Liver (tissue), 9 donors: ENCODE measurements around the gene PRSS27. TPM values are rescaled to one million over a fixed set of nuclear protein-coding genes. Genes with fewer than 3 reads are reported as not detected.

Experiments
- DNase-seq: peaks from one replicate; pipeline ENCODE4 v3.0.0-alpha.2; 2017; ENCODE audit warnings: low spot score
- H3K27ac ChIP-seq, 2 donors: one replicate each; pipeline ENCODE4 v1.7.0; 2013; ENCODE audit warnings: inconsistent platforms in 2 of 2, low read length in 2 of 2, control low read depth in 1 of 2, low read depth in 1 of 2, mild to moderate bottlenecking in 1 of 2
- H3K27me3 ChIP-seq, 4 donors: one replicate each; pipeline versions ENCODE4 v1.6.1 to v1.7.0; 2013; ENCODE audit warnings: low read length in 3 of 4, inconsistent platforms in 1 of 4, mild to moderate bottlenecking in 1 of 4, moderate library complexity in 1 of 4; ENCODE audit not compliant: control insufficient read depth in 4 of 4, insufficient read depth in 4 of 4
- H3K36me3 ChIP-seq, 4 donors: one replicate each; pipeline versions ENCODE4 v1.6.1 to v1.7.0; 2013; ENCODE audit warnings: low read length in 3 of 4, mild to moderate bottlenecking in 3 of 4, low read depth in 1 of 4, moderate library complexity in 1 of 4; ENCODE audit not compliant: control insufficient read depth in 4 of 4, insufficient read depth in 3 of 4
- H3K4me1 ChIP-seq, 4 donors: one replicate each; pipeline versions ENCODE4 v1.6.1 to v1.7.0; 2013; ENCODE audit warnings: low read length in 3 of 4, mild to moderate bottlenecking in 3 of 4, moderate library complexity in 1 of 4; ENCODE audit not compliant: control insufficient read depth in 4 of 4, insufficient read depth in 4 of 4
- H3K4me3 ChIP-seq, 3 donors: one replicate each; pipeline versions ENCODE4 v1.6.1 to v1.7.0; 2013; ENCODE audit warnings: low read length in 3 of 3, control low read depth in 1 of 3, low read depth in 1 of 3, mild to moderate bottlenecking in 1 of 3
- H3K9ac ChIP-seq, 2 donors: one replicate each; pipeline ENCODE4 v1.7.0; 2013; ENCODE audit warnings: low read length in 2 of 2, mild to moderate bottlenecking in 2 of 2, moderate library complexity in 2 of 2, control low read depth in 1 of 2, low read depth in 1 of 2
- H3K9me3 ChIP-seq, 4 donors: one replicate each; pipeline versions ENCODE4 v1.6.1 to v1.7.0; 2013; ENCODE audit warnings: low read length in 3 of 4; ENCODE audit not compliant: control insufficient read depth in 4 of 4
- ATF3 ChIP-seq: IDR thresholded peaks from 2 replicates; pipeline ENCODE4 v1.6.1; 2016; ENCODE audit warnings: antibody characterized with exemption
- CTCF ChIP-seq: fragments of 150-350 bp; IDR thresholded peaks from 2 replicates; pipeline ENCODE4 v1.5.1; 2017; ENCODE audit warnings: improper control_type of control experiment, low read depth, low read length; ENCODE audit not compliant: missing input control
- EGR1 ChIP-seq, 2 donors: IDR thresholded peaks; 2 replicates each; pipeline ENCODE4 v1.6.1; 2016 to 2018; ENCODE audit warnings: antibody characterized with exemption in 2 of 2, low read depth in 2 of 2
- FOXA1 ChIP-seq: IDR thresholded peaks from 2 replicates; pipeline ENCODE4 v1.6.1; 2016; ENCODE audit warnings: antibody characterized with exemption
- HNF4A ChIP-seq, 2 donors: conservative IDR thresholded peaks; 2 replicates each; pipeline ENCODE4 v1.6.1; 2016; ENCODE audit warnings: antibody characterized with exemption in 2 of 2, mild to moderate bottlenecking in 2 of 2
- HNF4G ChIP-seq: IDR thresholded peaks from 2 replicates; pipeline ENCODE4 v1.6.1; 2016; ENCODE audit warnings: antibody characterized with exemption
- JUND ChIP-seq, 2 donors: IDR thresholded peaks; 2 replicates each; pipeline ENCODE4 v1.6.1; 2016; ENCODE audit warnings: antibody characterized with exemption in 2 of 2
- NR2F2 ChIP-seq: IDR thresholded peaks from 2 replicates; pipeline ENCODE4 v1.6.1; 2016; ENCODE audit warnings: antibody characterized with exemption
- REST ChIP-seq: IDR thresholded peaks from 2 replicates; pipeline ENCODE4 v1.6.1; 2016; ENCODE audit warnings: antibody characterized with exemption, mild to moderate bottlenecking
- RXRA ChIP-seq, 2 donors: IDR thresholded peaks; 2 replicates each; pipeline ENCODE4 v1.6.1; 2017 to 2018; ENCODE audit warnings: antibody characterized with exemption in 2 of 2, mild to moderate bottlenecking in 1 of 2
- SP1 ChIP-seq: IDR thresholded peaks from 2 replicates; pipeline ENCODE4 v1.6.1; 2018; ENCODE audit warnings: antibody characterized with exemption, mild to moderate bottlenecking
- TAF1 ChIP-seq: conservative IDR thresholded peaks from 2 replicates; pipeline ENCODE4 v1.6.1; 2016; ENCODE audit warnings: antibody characterized with exemption, mild to moderate bottlenecking
- YY1 ChIP-seq: IDR thresholded peaks from 2 replicates; pipeline ENCODE4 v1.6.1; 2016; ENCODE audit warnings: antibody characterized with exemption, mild to moderate bottlenecking
- WGBS: extraction: QIAGEN DNeasy Blood & Tissue Kit; methylation state at CpG from one replicate; pipeline ENCODE4 v1.1.7; 2013; 5-methylcytosine and 5-hydroxymethylcytosine counted together
- polyA plus RNA-seq, 2 donors: library from polyadenylated mRNA; stranded (reverse) in 1 of 2; unstranded in 1 of 2; fragments of 200-250 nt in 1 of 2; fragments of >200 nt in 1 of 2; fragmentation: Nextera tagmentation in 1 of 2; extraction: Ambion mirVana in 1 of 2; gene quantifications; one replicate each; pipeline versions ENCODE4 v1.2.1 to v1.2.3, GENCODE V29; 2013 to 2015
- total RNA-seq, 2 donors: library from RNA; depleted of rRNA; stranded (reverse); fragments of >200 nt; gene quantifications; one replicate each; pipeline ENCODE4 v1.2.3, GENCODE V29; 2014
- donor health status: healthy.
- donor health status: healthy.
- donor health status: healthy.
- donor health status: healthy.
- donor health status: healthy.

PRSS27 gene
- total and polyA plus RNA-seq, 4 donors, result 0.05 to 1.5 (median 0.22) TPM; not detected in 1

- Histone ChIP-seq H3K9me3 (no peaks in the 10 kb centered on the region), H3K4me1 (peaks cover 4 to 19% (median 12%) of the 10 kb centered on the region in 4 donors), H3K9ac (no peak overlapping the region), H3K4me3 (no peak overlapping the region), H3K27ac (no peak overlapping the region), H3K27me3 (no peaks in the 10 kb centered on the region), H3K36me3 (peaks cover 8 to 53% (median 22%) of the 10 kb centered on the region in 4 donors)
- DNase-seq, result no peak
- TF ChIP-seq ATF3 (no peak), CTCF (no peak)
- WGBS, result 89% methylated on average over 10 of the region's 10 CpGs
Measured at GRCh38 chr16:2705351-2705750, 14.7 kb downstream of the PRSS27 start.

- Histone ChIP-seq H3K9ac (no peak overlapping the region), H3K36me3 (peaks cover 10 to 57% (median 25%) of the 10 kb centered on the region in 4 donors)
- WGBS, result 96% methylated on average over 14 of the region's 14 CpGs
Measured at GRCh38 chr16:2704983-2705275, 15.1 kb downstream of the PRSS27 start.

More at GRCh38 chr16:2704983-2705275, 15.1 kb downstream of the PRSS27 start:
- Histone ChIP-seq H3K9me3 (no peaks in the 10 kb centered on the region), H3K4me3 (no peak overlapping the region), H3K27me3 (no peaks in the 10 kb centered on the region), H3K27ac (no peak overlapping the region), H3K4me1 (peaks cover 4 to 19% (median 12%) of the 10 kb centered on the region in 4 donors)
- DNase-seq, result no peak
- TF ChIP-seq HNF4A (conservative IDR thresholded peaks at IDR 0.05), result no peak
- no peak for TF ChIP-seq YY1
- no peak for TF ChIP-seq FOXA1
- no peak for TF ChIP-seq REST
- no peak for TF ChIP-seq JUND (IDR thresholded peaks at IDR 0.05)
- TF ChIP-seq NR2F2, result no peak
- TF ChIP-seq RXRA (IDR thresholded peaks at IDR 0.05), result no peak
- no peak for TF ChIP-seq ATF3
- no peak for TF ChIP-seq HNF4G
- TF ChIP-seq EGR1 (IDR thresholded peaks at IDR 0.05; ENCODE audit: low read depth in 2 of 2), result no peak
- no peak for TF ChIP-seq SP1
- no peak for TF ChIP-seq TAF1
